ENCODE measurements around the gene DLGAP1.
A peak's percentile ranks its signal among the peaks of the same experiment; 100 is the strongest.
"Not testable (repeated sequence)": the region's sequence is repeated elsewhere in the genome, so short reads cannot be mapped to it uniquely, and the experiment has no call there.

DLGAP1 gene

DNA sequence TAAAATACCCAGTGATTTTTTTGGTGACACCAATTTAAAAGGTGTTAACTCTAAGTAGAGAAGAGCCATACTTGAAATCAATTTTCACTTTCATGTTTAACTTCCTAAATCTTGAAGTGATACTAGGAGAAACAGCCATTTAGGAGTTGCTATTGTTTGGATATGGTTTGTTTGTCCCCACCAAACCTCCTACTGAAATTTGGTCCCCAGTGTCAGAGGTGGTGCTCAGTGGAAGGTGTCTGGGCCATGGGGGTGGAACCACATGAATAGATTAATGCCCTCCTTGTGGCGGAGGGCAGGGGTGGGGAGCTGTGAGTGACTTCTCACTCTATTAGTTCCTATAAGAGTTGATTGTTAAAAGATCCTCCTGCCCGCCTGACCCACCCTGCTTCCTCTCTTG lies 377.9 kb downstream of the DLGAP1 start:
- no peak for DNase-seq (ENCODE audit: low spot score)

DNA sequence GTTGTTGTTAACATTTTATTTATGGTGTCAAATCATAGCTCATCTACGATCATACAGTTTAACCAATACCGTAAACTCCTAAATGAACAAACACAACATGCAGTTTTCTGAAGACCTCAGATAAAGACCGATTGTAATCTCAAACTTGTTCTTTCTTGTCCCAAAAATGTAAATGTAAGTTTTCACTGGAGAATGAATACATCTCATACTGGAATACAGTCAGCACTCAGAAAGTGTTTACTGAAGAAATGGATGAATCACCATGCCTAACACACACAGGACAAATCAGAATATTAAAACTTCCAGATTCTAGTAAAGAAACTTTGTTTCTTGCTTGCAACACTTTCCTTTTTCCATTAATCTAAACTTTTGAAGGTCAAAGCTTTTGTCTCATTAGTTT lies 380.5 kb downstream of the DLGAP1 start:
- no peak for DNase-seq (ENCODE audit: low spot score)

DNA sequence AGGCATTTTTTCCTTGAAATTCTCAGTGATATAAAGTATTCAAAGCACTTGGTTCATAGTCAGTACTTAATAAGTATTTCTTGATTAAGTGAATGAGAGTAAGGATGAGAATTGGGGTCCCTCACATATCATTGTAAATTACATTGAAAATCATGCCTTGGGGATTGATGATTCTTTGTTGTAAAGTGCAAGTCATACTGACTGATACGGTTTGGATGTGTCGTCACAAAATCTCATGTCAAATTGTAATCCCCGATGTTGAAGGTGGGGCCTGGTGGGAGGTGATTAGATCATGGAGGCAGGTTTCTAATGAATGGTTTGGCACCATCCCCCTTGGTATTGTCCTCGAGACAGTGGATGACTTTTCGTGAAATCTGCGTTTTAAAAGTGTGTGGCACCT lies 385.9 kb downstream of the DLGAP1 start:
- DNase-seq (ENCODE audit: low spot score), result no peak

DNA sequence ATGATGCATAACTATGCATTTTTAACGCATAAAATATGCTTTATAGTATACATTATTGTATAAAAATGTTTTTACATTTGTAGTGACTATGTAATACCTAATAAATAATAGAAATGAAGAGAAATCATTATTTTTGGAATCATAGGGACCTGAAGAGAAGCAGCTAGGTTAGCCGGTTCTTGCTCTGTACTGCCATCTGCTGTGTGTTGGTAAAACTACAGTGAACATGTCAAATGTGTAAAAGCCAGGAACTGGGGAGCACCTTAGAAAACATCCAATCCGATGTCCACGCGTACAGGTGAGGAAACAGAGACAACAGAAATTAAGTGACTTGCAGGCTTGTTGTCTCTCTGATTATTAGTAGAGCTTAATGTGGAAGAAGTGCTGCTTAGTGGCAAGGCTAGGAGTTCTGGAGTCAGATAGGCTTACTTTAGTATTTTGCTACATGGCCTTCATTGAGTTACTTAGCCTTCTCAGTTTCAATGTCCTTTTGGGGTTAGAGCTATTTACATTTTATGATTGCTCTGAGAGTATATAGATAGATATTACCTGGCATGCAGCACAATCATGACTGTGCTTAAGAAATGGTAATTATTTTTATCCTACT lies 386.5 kb downstream of the DLGAP1 start:
- DNase-seq (ENCODE audit: low spot score), result peak; percentile 57

DNA sequence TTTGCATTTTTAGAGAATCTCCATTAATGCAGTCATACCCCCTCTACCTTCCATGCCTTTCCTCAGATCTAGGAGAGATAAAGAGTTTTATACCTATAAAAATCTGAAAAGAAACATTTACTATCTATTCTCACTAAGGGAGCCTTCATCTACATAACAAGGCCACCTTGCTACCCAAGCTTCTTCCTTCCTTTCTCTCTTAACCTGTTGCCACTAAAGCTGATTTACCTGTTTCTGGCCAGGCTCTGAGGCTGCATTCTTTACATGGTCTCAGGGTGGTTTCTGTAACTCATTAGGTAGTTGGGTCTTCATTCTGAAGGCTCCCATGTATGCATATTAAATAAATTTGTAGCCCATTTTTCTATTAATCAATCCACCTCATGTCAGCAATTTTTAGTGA lies 391.6 kb downstream of the DLGAP1 start:
- no peak for DNase-seq (ENCODE audit: low spot score)

DNA sequence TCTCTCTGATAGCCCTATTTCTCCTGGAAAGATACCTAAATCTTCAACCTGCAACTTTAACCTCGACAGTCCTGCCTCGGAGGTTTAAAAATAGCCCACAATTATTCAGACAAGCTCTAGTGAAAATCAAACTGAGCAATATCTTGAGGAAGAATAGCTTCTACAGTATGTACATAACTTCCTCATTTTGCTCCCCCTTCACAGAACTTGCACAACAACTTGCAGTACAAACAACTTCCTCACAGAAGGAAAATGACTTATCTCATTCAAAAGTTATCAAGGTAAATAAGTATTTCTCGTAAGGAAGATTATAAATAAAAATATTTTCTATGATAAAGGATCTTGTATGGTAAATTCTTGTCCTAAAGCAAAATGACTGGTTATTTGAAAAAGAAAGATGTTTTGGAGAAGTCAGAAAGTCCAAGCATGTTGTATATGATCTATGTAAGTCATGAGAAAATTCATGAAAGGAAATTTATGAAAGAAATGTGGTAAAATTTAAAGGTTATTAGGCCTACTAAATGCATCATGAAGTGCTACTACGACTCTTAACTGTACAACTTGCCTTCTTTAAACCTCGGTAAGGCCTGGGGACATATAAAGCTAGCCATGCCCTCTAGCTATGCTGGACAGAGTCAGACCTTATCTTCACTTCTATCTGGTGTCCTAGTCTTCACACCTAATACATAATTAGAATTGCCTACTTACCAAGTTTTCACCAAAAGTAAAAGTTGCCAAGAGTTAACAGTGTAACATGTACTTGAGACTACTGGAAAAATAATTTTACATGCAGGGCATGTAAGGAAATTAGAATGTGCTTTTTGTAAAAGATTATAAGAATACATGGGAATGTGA lies 394.5 kb downstream of the DLGAP1 start:
- no peak for DNase-seq (ENCODE audit: low spot score)

DNA sequence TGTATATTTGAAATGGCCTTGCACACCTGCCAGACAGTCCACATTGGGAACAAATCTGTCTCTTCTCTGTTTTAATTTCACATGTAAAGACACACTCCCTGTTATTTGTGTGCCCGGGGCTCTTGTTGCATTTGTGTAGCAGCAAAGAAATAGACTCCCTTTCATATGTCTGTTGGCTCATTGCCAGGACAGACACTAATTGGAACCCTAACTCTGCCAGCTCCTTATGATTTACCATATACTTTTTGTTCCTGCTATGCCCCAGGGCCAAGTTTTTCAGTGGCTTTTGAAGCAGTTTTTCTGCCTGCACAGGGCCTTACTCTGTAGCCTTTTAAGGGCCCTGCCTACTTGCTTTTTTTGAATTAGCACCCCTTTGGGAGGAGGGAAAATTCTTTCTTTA lies 396.9 kb downstream of the DLGAP1 start:
- no peak for DNase-seq (ENCODE audit: low spot score)

DNA sequence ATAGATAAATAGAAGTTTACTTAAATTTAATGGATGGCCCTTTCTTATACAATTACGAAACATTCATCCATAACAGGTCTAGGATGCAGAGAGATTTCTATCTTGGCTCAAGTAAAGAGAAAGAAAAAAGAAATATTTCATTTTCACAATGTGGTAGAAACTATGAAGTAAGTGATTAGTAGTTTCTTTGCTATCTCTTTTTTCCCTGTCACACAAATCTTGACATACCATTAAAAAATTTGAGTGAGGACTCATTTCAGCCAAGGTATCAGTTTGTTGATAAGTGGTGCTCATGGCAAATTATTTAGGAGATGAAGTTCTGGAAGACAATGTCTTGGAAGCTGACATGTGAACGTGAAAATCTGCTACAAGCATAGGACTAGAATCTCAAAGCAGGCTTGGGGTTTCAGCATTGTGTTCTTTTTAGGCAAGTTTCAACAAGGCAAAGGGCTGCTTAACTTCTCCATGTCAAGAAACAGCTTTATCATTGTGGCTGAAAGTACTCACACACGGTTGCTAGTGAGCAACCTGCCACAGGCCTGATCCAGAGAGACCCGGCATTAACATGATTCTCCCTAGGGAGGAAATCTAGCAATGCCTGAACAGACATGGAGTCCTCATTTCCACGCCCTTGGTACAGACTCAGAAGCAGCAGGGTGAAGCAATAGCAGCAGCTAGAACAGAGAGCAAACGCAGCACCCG lies 414.6 kb downstream of the DLGAP1 start:
- DNase-seq (ENCODE audit: low spot score), result no peak

DNA sequence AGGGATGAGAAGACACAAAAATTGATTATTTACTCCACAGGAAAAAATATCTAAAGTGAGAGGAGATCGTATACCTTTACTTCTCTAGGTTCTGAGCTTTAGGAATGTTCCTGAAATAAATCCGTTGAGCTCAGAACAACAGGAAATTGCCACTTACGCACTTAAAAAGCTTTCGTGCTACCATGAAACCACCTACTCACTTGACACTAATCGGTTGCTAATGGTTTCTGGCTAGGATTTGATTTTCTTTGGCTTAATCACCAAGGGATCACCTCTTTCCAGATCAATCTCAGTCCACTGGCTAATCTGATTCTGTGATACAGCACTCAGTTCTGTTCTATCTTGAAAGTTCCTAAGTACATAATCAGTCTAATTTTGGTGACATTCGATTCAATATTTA lies 419.6 kb downstream of the DLGAP1 start:
- DNase-seq (ENCODE audit: low spot score), result no peak

DNA sequence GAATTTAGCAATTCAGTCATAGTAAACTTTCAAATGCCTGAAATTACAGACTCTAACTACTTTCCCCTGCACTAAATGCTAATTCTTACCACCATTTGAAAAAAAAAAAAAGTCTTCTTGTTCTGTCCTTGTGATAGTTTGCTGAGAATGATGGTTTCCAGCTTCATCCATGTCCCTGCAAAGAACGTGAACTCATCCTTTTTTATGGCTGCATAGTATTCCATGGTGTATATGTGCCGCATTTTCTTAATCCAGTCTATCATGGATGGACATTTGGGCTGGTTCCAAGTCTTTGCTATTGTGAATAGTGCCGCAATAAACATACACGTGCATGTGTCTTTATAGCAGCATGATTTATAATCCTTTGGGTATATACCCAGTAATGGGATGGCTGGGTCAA lies 420.3 kb downstream of the DLGAP1 start:
- not testable (repeated sequence) for DNase-seq (ENCODE audit: low spot score)

DNA sequence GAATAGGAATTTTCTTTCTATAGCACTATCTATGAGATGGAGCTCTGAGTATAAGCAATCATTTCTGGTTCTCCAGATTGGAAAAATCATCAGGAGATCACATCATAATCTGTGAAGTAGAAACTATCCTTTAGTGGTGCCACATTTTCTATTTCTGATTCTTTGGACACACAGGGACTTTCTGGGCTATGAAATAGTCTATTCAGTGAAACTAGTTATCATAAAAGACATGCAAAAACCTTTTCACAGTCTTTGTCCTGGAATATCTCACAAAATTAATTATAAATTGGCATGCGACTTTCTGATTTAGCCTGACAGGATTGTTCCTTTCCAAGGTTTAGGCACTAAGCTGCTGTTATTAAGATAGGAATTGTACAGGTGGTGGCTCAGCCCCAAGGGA lies 428.6 kb downstream of the DLGAP1 start:
- no peak for DNase-seq (ENCODE audit: low spot score)

DNA sequence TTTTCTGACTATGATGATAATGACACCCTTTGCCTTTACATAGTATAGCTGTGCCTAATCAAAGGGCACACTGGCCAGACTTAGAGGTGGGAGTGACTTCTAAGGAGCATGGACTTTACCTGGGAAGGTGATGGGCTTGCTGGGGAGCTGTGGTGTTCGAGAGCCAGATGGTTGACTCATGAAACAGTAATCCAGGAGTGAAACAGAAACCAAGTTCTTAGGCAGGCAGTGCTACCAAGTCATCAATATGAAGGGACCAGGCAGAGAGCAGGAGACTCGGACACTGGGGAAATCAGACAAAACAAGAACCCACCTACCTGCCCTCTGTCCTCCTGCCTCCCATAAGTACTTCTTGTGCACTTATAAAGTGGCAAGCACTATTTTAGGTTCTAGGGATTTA lies 430.4 kb downstream of the DLGAP1 start:
- DNase-seq (ENCODE audit: low spot score), result peak; percentile 56

DNA sequence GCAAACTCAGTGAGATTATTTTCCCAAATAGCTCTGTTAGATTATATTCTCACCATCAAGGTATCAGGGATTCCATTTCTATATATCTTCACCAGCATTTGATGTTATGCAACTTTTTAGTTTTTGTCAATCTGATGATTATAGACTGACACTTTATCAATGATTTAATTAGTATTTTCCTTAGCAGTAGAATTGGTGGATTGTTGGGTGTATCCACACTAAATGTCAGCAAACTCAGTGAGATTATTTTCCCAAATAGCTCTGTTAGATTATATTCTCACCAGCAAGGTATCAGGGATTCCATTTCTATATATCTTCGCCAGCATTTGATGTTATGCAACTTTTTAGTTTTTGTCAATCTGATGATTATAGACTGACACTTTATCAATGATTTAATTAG lies 432.4 kb downstream of the DLGAP1 start:
- DNase-seq (ENCODE audit: low spot score), result not testable (repeated sequence)

DNA sequence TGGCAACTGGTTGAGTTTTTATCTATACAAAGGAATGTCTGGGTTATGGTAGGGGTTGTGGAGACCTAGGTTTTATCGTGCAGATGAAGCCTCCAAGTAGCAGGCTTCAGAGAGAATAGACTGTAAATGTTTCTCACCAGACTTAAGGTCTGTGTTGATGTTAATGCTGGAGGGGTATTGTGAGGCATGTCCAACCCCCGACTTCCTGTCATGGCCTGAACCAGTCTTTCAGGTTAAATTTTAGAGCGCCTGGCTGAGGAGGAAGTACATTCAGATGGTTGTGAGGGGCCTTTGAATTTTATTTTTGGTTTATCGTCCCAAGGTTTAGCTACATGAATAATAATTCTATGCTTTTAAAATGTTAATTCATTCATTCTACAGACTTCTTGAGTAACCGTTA lies 435.1 kb downstream of the DLGAP1 start:
- no peak for DNase-seq (ENCODE audit: low spot score)

DNA sequence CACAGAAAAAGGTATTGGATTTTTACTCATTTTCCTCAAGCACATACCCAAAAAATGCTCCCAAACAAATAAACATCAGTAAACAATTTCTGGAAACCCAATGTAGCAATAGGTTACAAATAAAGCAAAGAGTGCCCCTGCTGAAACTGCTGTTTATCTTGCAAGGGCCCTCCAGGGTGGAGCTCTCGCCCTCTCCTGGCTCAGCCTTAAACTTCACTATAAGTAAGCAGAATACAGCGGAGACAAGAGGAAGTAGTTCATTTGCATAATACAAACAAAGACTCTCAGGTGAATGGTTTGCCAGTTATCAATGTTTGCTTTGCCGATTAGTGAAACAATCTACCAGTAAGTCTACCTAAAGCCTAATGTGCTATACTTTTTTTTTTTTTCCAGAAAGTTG lies 437.6 kb downstream of the DLGAP1 start:
- DNase-seq (ENCODE audit: low spot score), result peak; percentile 12

DNA sequence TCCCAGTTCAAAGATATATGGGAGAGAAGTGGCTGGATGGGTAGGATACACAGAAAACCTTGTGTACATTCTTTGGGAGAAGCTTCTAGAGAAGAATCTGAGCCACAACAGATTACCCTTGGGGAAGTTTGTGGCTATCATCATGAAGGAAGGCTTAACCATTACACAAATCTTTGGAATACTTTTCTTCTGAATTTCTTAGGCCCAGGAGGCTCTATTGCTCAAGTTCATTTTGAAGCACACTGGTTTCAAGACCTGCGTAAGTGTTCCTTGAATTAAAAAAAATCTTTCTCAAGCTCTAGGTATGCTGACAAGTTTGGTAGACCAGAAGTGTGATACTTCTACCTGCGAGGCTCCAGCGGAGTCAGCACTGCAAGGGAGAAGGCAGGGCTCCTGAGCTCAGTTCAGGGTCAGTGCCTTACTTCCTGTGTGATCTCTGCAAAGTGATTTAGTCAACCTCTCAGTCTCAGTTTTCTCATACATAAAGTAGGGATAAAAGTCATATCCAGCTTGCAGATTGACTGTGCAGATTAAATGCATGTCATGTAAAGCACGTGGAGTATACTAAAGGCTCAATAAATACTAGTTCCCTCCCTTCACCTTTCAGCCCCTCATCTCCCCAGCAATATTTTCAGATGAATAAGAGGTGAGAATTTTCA lies 438.6 kb downstream of the DLGAP1 start:
- peak; percentile 28 for DNase-seq (ENCODE audit: low spot score)

DNA sequence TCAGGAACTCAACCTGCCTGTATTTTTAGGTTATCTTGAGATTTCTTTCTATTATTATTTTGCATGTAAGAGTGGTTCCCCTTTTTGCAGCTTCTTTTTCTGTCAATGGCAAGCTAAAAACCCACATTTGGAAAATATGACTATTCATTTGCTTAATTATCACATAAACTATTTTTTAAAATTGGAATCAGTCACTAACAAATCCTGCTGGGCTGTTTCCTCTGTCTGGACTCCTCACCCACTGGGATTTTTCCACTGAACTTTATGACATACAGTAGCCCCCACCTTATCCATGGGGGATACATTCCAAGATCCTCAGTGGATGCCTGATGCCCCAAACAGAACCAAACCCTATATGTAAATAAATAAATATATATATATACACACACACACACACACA lies 447.3 kb downstream of the DLGAP1 start:
- no peak for DNase-seq (ENCODE audit: low spot score)

DNA sequence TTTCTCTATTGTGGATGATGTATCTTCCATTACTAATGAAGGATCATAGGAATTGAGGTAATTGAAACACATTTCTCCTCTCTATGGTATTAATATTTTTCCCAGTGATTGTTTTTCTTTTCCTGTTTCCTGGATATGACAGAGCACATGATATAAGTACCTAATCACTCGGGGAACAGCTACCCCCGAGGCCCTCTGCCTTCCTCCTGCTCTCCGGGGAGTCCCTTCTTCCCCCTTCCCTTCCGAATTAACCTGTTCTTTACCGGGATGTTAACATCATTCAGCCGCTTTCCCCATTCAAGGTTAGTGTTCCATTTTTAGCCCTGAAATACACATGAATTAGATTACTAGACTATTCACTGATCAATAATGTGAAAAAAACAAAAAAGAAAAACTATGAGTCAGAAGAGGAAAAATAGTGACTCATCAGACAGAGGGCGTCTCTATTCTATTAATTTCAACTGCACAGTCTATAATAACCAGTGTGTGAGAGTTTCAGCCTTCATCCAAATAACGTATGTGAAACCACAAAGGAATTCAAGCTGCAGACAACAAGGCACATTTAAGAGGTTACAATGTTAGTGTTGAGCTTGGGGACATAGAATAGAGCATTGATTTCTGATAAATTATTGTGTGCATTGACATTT lies 450.8 kb downstream of the DLGAP1 start:
- peak; percentile 16 for DNase-seq (ENCODE audit: low spot score)

DNA sequence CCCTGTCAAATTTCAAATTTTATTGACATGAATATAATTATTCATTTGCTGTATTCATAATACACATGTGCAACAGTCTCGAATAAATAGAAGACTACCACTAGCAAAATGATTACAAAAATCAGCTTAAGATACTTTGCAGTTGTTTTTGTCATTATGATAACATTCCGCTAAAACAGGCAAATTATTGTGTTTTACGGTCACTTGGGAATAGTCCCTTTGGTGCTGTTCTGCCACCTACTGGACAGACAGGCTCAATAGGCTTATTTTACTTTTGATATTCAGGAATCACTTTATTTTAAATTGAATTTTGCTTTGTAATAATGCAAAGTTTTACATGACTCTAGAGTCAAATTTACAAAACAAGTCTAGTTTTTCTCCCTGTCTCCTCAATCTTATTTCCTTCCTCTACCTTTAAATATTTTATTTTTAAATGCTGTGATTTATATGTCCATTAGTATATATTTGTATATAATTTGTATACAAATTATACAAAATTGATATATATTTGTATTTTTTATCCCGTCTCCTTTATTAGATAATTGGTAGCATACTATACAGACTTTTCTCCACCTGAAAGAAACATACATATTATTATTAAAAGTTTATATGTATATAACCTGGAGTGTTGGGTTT lies 456.3 kb downstream of the DLGAP1 start:
- peak; percentile 59 for DNase-seq (ENCODE audit: low spot score)

DNA sequence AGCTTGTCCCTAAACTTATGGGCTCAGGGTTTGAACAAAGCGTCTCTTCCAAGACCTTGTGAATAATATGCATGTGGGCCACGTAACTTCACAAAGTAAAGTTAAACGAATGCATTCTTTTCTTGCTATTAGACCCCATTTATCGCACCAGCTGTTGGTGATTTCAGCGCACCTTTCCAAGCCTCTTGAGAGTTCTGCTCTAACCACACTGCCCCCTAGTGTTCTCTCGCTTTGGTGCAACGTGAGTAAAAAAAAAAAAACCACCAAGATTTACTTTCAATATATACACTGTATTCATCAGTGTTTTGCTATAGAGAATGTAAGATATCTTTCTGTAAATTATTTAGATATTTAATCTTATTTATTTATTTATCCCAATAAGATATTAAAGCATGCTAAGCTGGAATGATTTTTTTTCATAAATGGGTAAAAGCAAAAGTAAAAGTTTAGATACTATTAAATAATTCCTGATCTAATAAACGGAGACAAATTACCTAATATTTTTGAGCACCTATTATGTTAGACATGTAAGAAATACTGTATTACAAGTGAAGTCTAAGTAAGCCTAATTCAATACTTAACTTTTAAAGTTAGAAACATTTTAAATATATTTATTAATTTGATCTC lies 459.5 kb downstream of the DLGAP1 start:
- DNase-seq (ENCODE audit: low spot score), result peak; percentile 67
